Prostate gland (tissue), 2 donors: Measurements from ENCODE around the gene EHBP1L1. TPM values are rescaled to one million over a fixed set of nuclear protein-coding genes. Genes with fewer than 3 reads are reported as not detected.
"Not testable (repeated sequence)": the region's sequence is repeated elsewhere in the genome, so short reads cannot be mapped to it uniquely, and the experiment has no call there.

Experiments
- DNase-seq: peaks from one replicate; pipeline ENCODE4 v3.0.0-alpha.2; 2019; ENCODE audit warnings: low spot score
- H3K27ac ChIP-seq, 2 donors: fragments of 200-600 bp; sonication (generic); 2 replicates each; pipeline ENCODE4 v1.5.1; 2017 to 2019
- H3K27me3 ChIP-seq: fragments of 200-600 bp; sonication (generic); replicated peaks from 2 replicates; pipeline ENCODE4 v1.5.1; 2019; ENCODE audit not compliant: insufficient read depth
- H3K36me3 ChIP-seq, 2 donors: fragments of 200-600 bp; sonication (generic); 1 replicate in 1 of 2; 2 replicates in 1 of 2; pipeline versions ENCODE4 v1.5.1 to v1.8.1; 2017 to 2019
- H3K4me1 ChIP-seq: fragments of 200-600 bp; sonication (generic); replicated peaks from 2 replicates; pipeline ENCODE4 v1.5.1; 2019
- H3K4me3 ChIP-seq, 2 donors: fragments of 200-600 bp; sonication (generic); 2 replicates each; pipeline ENCODE4 v1.5.1; 2017 to 2019
- H3K9me3 ChIP-seq: fragments of 200-600 bp; sonication (generic); 2 replicates; pipeline ENCODE4 v1.5.1; 2017
- CTCF ChIP-seq, 4 experiments: fragments of 200-600 bp in 2 of 4; fragments of 450-650 bp in 2 of 4; sonication (generic) in 2 of 4; IDR thresholded peaks; 1 replicate in 3 of 4; 2 replicates in 1 of 4; pipeline ENCODE4 v1.5.1; 2016 to 2019; ENCODE audit warnings: antibody characterized with exemption in 4 of 4, mild to moderate bottlenecking in 2 of 4, moderate library complexity in 2 of 4
- POLR2A ChIP-seq: fragments of 450-650 bp; IDR thresholded peaks from one replicate; pipeline ENCODE4 v1.6.1; 2016; ENCODE audit warnings: antibody characterized with exemption, mild to moderate bottlenecking
- POLR2AphosphoS5 ChIP-seq: sonication (generic); formaldehyde crosslinking; IDR thresholded peaks from one replicate; pipeline ENCODE4 v1.6.1; 2017; ENCODE audit warnings: antibody characterized with exemption
- WGBS: methylation state at CpG from one replicate; pipeline ENCODE4 v1.1.5; 2018; 5-methylcytosine and 5-hydroxymethylcytosine counted together
- intact Hi-C: fragments of 100-400 bp; cut with DNase I; formaldehyde crosslinking; loops from one replicate; pipeline ENCODE4 v1.14.2; 2022
- total RNA-seq, 2 donors: library from RNA; depleted of rRNA; stranded (reverse); fragments of >200 nt; gene quantifications; one replicate each; pipeline ENCODE4 v1.1.0, GENCODE V29; 2016

EHBP1L1 gene
- total RNA-seq, 2 donors from 2014 or later: 68.2 to 98.7 TPM

- H3K27ac ChIP-seq: peak overlapping the region in 1 of 2 donors; percentile 80
- peaks cover 8 to 18% of the 10 kb centered on the region in 2 donors for H3K36me3 ChIP-seq
- intact Hi-C loops: loop anchor here (5.0 kb wide), 1 partner anchor 180 kb away; no protein-coding TSS in a partner anchor
- H3K27me3 ChIP-seq: no peaks in the 10 kb centered on the region
- H3K4me1 ChIP-seq: no peaks in the 10 kb centered on the region
- H3K9me3 ChIP-seq: no peaks in the 10 kb centered on the region
- no peak overlapping the region for H3K4me3 ChIP-seq
- no peak for DNase-seq
- WGBS: 86% methylated on average over 3 of the region's 3 CpGs
- no peak for TF ChIP-seq POLR2A
- TF ChIP-seq POLR2AphosphoS5: no peak
- no peak for TF ChIP-seq CTCF (IDR thresholded peaks at IDR 0.05)
Measured at GRCh38 chr11:65637032-65637557, 61.2 kb downstream of the EHBP1L1 start.

DNA sequence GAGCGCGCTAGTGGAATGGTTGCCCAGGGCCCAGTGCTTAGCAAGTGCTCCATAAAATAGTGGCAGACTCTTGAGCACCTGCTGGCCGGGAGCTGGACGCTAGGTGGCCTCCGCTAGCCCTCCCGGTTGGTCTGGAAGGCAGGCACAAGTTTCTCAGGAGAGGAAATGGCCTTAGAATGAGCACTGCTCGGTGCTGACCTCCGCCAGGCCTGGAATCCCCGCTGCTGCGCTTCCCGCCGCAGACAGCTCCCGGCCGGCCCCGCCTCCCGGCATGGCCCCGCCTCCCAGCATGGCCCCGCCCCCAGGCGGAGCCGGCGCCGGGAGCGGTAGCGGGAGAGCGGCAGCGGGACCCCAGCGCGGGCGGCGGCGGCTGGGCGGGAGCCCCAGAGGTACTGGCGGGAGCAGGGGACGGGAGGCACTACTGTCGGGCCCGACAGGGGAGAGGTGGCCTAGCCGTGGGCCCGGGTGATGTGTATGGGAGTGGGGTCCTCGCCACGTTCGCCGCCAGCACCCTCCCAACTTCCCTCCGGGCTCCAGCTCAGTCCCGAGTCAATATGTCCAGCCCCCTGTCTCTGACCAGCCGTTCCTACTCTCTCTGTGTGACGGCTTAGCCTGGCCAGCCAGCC lies 62.1 kb downstream of the EHBP1L1 start, which contains the start of gene SIPA1:
TSS of gene SIPA1 (plus strand) at position 308 of the 626 bp plus-strand sequence. CDS start 2,821 bp downstream, outside the sequence.
- TF ChIP-seq CTCF (IDR thresholded peaks at IDR 0.05) (peak in 2 of 4 experiments; percentile 40 to 46), POLR2A (peak; percentile 69), POLR2AphosphoS5 (peak; percentile 53)
- Histone ChIP-seq H3K9me3 (no peaks in the 10 kb centered on the region), H3K4me1 (no peaks in the 10 kb centered on the region), H3K4me3 (peak within 1 kb of the TSS; percentile 43 to 56), H3K27ac (peak within 1 kb of the TSS; percentile 74 to 80), H3K36me3 (peaks cover 8 to 17% of the 10 kb centered on the region in 2 donors), H3K27me3 (no peaks in the 10 kb centered on the region)
- intact Hi-C loops: loop anchor here (5.0 kb wide), 1 partner anchor 179 kb away; no protein-coding TSS in a partner anchor
- peak; percentile 52 for DNase-seq
- 5% methylated on average over 42 of the region's 46 CpGs for WGBS

DNA sequence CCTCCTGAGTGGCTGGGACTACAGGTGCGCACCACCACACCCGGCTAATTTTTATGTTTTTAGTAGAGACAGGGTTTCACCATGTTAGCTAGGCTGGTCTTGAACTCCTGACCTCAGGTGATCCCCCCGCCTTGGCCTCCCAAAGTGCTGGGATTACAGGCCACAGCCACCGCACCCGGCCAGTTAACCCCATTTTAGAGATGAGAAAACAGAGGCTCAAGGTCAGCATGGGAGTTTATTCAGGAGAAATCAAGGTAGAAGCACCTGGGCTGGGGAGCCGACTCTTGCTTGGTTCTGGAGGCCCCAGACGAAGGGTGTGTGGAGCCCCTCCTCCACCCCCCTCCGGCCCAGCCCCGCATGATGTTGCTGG lies 63.4 kb downstream of the EHBP1L1 start:
- H3K9me3 ChIP-seq, H3K4me1 ChIP-seq, H3K27me3 ChIP-seq, DNase-seq, H3K4me3 ChIP-seq: not testable (repeated sequence)
- peak overlapping the region; percentile 74 to 80 for H3K27ac ChIP-seq
- 94% methylated on average over 9 of the region's 9 CpGs for WGBS
- H3K36me3 ChIP-seq: peaks cover 8 to 13% of the 10 kb centered on the region in 2 donors
- intact Hi-C loops: loop anchor here (5.0 kb wide), 1 partner anchor 178 kb away; no protein-coding TSS in a partner anchor

- Histone ChIP-seq H3K27me3 (no peaks in the 10 kb centered on the region), H3K4me3 (no peak overlapping the region), H3K36me3 (peaks cover 8% of the 10 kb centered on the region in 2 donors), H3K9me3 (no peaks in the 10 kb centered on the region), H3K27ac (peak overlapping the region; percentile 19 to 26), H3K4me1 (no peaks in the 10 kb centered on the region)
- TF ChIP-seq POLR2A (no peak), POLR2AphosphoS5 (no peak), CTCF (IDR thresholded peaks at IDR 0.05) (no peak)
- DNase-seq: no peak
- WGBS: 83% methylated on average over 8 of the region's 8 CpGs
- intact Hi-C loops: loop anchor here (5.0 kb wide), 1 partner anchor 177 kb away; no protein-coding TSS in a partner anchor
Measured at GRCh38 chr11:65639623-65640482, 64.0 kb downstream of the EHBP1L1 start.
